RWPE2 (cell line): ENCODE results near the gene OR51B5.

Experiments used
- ATAC-seq: fragments of 200-7000 bp; cut with Tn5 transposase; 3 replicates; pipeline ENCODE4 v1.9.1; 2021; ENCODE audit warnings: low read depth
- DNase-seq: peaks from one replicate; pipeline ENCODE4 v3.0.0-alpha.2; 2020; ENCODE audit warnings: low spot score
- H3K27ac ChIP-seq: fragments of 450-650 bp; 2 replicates; pipeline ENCODE4 v1.5.1; 2017; ENCODE audit warnings: mild to moderate bottlenecking; ENCODE audit not compliant: poor library complexity, severe bottlenecking
- H3K27me3 ChIP-seq: fragments of 250-450 bp; sonication (Bioruptor Pico); 2 replicates; pipeline ENCODE4 v1.5.1; 2021; ENCODE audit warnings: mild to moderate bottlenecking, moderate library complexity; ENCODE audit not compliant: insufficient read depth, poor library complexity, severe bottlenecking
- H3K36me3 ChIP-seq: fragments of 250-450 bp; sonication (Bioruptor Pico); 2 replicates; pipeline ENCODE4 v1.5.1; 2020; ENCODE audit warnings: low read depth, mild to moderate bottlenecking, moderate library complexity
- H3K4me1 ChIP-seq: fragments of 250-450 bp; sonication (Bioruptor Pico); 2 replicates; pipeline ENCODE4 v1.5.1; 2021; ENCODE audit warnings: mild to moderate bottlenecking, moderate library complexity; ENCODE audit not compliant: insufficient read depth, poor library complexity, severe bottlenecking
- H3K4me3 ChIP-seq: fragments of 250-450 bp; sonication (Bioruptor Pico); 2 replicates; pipeline ENCODE4 v1.5.1; 2021; ENCODE audit warnings: mild to moderate bottlenecking, moderate library complexity; ENCODE audit not compliant: severe bottlenecking
- H3K9me3 ChIP-seq: fragments of 250-450 bp; sonication (Bioruptor Pico); 2 replicates; pipeline ENCODE4 v1.5.1; 2021; ENCODE audit warnings: mild to moderate bottlenecking, moderate library complexity; ENCODE audit not compliant: severe bottlenecking
- TF ChIP-seq, protein P1 (sequence below): fragments of 450-650 bp; IDR thresholded peaks from one replicate; pipeline ENCODE4 v1.5.1; 2017; ENCODE audit warnings: mild to moderate bottlenecking, moderate library complexity; ENCODE audit not compliant: poor library complexity, severe bottlenecking

OR51B5 gene

DNA sequence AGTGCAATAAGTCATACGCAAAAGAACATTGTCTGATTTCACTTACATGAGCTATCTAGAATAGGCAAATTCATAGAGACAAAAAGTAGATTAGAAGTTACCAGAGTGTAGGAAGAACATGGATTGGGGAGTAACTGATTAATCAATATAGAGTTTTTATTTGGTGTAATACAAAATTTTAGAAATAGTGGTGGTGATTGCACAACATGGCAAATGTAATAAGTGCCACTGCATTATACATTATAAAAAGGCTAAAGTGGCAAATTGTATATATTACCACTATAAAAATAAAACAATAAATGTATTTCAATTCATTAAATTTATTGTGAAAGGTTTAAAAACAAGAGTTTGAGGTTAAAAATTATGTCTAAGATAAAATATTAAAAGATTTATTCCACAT lies 32.9 kb downstream of the OR51B5 start:
- Histone ChIP-seq H3K36me3 (no peaks in the 10 kb centered on the region), H3K4me1 (no peaks in the 10 kb centered on the region), H3K27me3 (peaks cover 10% of the 10 kb centered on the region), H3K9me3 (no peaks in the 10 kb centered on the region), H3K27ac (no peak overlapping the region), H3K4me3 (no peak overlapping the region)
- no peak for DNase-seq
- TF ChIP-seq, protein P1, sequence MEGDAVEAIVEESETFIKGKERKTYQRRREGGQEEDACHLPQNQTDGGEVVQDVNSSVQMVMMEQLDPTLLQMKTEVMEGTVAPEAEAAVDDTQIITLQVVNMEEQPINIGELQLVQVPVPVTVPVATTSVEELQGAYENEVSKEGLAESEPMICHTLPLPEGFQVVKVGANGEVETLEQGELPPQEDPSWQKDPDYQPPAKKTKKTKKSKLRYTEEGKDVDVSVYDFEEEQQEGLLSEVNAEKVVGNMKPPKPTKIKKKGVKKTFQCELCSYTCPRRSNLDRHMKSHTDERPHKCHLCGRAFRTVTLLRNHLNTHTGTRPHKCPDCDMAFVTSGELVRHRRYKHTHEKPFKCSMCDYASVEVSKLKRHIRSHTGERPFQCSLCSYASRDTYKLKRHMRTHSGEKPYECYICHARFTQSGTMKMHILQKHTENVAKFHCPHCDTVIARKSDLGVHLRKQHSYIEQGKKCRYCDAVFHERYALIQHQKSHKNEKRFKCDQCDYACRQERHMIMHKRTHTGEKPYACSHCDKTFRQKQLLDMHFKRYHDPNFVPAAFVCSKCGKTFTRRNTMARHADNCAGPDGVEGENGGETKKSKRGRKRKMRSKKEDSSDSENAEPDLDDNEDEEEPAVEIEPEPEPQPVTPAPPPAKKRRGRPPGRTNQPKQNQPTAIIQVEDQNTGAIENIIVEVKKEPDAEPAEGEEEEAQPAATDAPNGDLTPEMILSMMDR, result no peak
- ATAC-seq, result no peak

DNA sequence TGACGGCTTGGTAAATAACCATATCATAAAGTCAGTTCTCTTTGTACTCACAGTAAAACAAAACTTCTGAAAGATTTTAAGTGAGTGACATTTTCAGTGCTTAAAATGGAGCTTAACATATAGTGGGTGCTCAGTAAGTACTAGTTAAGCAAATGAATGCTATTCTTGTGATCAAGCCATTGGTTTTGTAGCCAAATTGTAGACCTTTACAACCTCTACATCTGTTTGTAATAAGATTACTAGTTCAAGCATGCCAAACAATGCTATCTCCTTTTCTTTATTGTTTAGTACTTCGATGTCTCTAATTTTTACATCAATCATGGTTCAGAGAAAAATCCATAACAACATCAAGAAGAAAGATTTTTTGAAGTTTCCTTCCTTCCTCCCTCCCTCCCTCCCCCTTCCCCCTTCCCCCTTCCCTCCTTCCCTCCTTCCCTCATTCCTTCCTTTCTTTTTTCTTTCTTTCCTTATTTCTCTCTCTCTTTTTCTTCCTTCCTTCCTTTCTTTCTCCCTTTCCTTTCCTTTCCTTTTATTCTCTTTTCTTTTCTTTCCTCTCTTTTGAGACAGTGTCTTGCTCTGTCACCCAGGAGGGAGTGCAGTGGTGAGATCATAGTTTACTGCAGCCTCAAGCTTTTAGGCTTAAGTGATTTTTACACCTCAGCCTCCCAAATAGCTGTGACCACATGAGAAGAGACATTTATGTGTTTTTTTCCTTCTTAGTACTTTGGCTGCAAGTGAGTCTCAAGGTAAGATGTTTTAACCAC lies 35.9 kb downstream of the OR51B5 start:
- no peaks in the 10 kb centered on the region for H3K9me3 ChIP-seq
- DNase-seq, result no peak
- H3K27ac ChIP-seq, result no peak overlapping the region
- H3K4me3 ChIP-seq, result no peak overlapping the region
- TF ChIP-seq, protein P1, result no peak
- H3K27me3 ChIP-seq, result peaks cover 10% of the 10 kb centered on the region
- ATAC-seq, result no peak
- H3K4me1 ChIP-seq, result no peaks in the 10 kb centered on the region
- H3K36me3 ChIP-seq, result no peaks in the 10 kb centered on the region

DNA sequence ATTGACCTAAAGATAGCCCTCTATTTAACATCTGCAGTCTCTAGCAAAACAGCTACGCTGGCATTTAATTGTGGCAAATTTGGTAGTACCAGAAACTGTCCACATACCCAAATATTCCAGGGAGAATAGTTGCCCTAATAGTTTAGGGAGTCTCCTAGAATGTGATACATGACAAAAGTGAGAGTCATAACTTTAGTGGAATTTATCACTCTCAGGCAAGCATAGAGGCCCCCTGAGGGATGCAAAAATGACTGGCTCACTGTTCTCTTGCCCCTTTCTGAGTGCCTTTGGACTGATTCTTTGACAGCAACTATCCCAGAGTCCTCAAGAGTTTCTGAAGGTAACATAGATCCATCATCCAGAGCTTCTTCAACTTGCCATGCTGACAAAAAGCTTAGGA lies 39.3 kb downstream of the OR51B5 start:
- Histone ChIP-seq H3K27me3 (peaks cover 5% of the 10 kb centered on the region), H3K9me3 (no peaks in the 10 kb centered on the region), H3K27ac (no peak overlapping the region), H3K4me1 (no peaks in the 10 kb centered on the region), H3K36me3 (no peaks in the 10 kb centered on the region), H3K4me3 (no peak overlapping the region)
- TF ChIP-seq, protein P1, result no peak
- ATAC-seq (no peak), DNase-seq (no peak)

DNA sequence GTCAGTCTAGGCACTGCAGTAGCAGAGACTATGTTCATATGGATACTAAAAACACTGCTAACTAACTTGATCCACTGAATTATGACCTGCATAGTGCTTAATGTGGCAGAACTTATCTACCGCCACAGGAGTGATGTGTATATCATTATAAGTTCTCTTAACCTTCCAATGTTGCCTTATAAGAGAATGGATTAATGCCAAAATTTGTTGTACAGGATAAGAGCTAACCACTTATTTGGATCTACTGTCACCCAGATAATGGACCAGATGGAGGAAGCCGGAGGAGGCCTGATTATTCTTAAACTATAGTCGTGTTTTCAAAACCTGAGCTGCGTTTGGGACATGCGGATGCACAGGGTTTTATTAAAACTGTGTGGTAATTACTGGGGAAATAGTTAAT lies 39.7 kb downstream of the OR51B5 start:
- TF ChIP-seq, protein P1, result no peak
- Histone ChIP-seq H3K4me3 (no peak overlapping the region), H3K4me1 (no peaks in the 10 kb centered on the region), H3K27me3 (peaks cover 6% of the 10 kb centered on the region), H3K27ac (no peak overlapping the region), H3K9me3 (no peaks in the 10 kb centered on the region), H3K36me3 (no peaks in the 10 kb centered on the region)
- DNase-seq (no peak), ATAC-seq (no peak)

DNA sequence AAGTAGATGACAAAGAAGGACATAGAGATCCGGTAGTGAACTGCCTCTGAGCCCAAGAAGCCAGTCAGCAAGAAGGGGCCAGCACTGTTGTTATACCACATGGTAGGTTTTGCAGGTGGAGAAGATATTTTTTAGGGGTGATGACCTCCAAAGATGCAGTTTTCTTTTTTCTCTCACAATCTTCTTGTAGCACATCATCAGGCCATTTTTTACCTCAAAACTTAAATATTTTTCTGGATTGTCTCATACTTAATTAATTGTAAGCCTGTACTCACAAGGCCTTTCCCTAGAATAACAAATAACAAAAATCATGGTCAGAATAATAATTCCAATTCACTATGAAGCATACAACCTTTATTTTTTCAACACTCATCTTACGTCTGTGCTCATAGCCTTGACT lies 41.5 kb downstream of the OR51B5 start, which contains the start of gene OR51B4:
Gene OR51B4, minus strand, starts transcription at position 101 of the 400 bp plus-strand sequence. Its CDS starts 0 bp downstream, at position 101.
- H3K27me3 ChIP-seq, result peaks cover 7% of the 10 kb centered on the region
- no peak within 1 kb of the TSS for H3K27ac ChIP-seq
- no peak within 1 kb of the TSS for H3K4me3 ChIP-seq
- no peaks in the 10 kb centered on the region for H3K9me3 ChIP-seq
- no peaks in the 10 kb centered on the region for H3K4me1 ChIP-seq
- no peak for DNase-seq
- TF ChIP-seq, protein P1, result no peak
- ATAC-seq, result no peak
- no peaks in the 10 kb centered on the region for H3K36me3 ChIP-seq
